OCI-LY1 (cell line): ENCODE measurements around the gene B3GALNT2.

ENCODE experiments used
- H2AFZ ChIP-seq: fragments of 200-600 bp; sonication (generic), shearing (Covaris generic); 2 replicates; pipeline ENCODE4 v1.6.0; 2014; ENCODE audit warnings: antibody characterized with exemption, mild to moderate bottlenecking, low read length
- H3F3A ChIP-seq: fragments of 200-600 bp; sonication (generic), shearing (Covaris generic); 2 replicates; pipeline ENCODE4 v1.6.0; 2014; ENCODE audit warnings: mild to moderate bottlenecking, antibody characterized with exemption, low read length, moderate library complexity; ENCODE audit not compliant: insufficient read depth
- H3K27ac ChIP-seq: fragments of 200-600 bp; sonication (generic); 2 replicates; pipeline ENCODE4 v1.5.1; 2014; ENCODE audit warnings: low read length, mixed run types, mild to moderate bottlenecking, low read depth; ENCODE audit not compliant: poor library complexity, severe bottlenecking
- H3K27me3 ChIP-seq: fragments of 200-600 bp; sonication (generic); 2 replicates; pipeline ENCODE4 v1.6.0; 2014; ENCODE audit warnings: antibody characterized with exemption, mild to moderate bottlenecking, low read length, moderate library complexity; ENCODE audit not compliant: insufficient read depth
- H3K36me3 ChIP-seq: fragments of 200-600 bp; sonication (generic); 2 replicates; pipeline ENCODE4 v1.6.1; 2014; ENCODE audit warnings: mild to moderate bottlenecking, antibody characterized with exemption, low read length, moderate library complexity, mixed read lengths; ENCODE audit not compliant: insufficient read depth
- H3K4me1 ChIP-seq: fragments of 200-600 bp; sonication (generic); 2 replicates; pipeline ENCODE4 v1.5.1; 2014; ENCODE audit warnings: mild to moderate bottlenecking, low read length, moderate library complexity; ENCODE audit not compliant: insufficient read depth, severe bottlenecking
- H3K4me2 ChIP-seq: fragments of 200-600 bp; sonication (generic), shearing (Covaris generic); 2 replicates; pipeline ENCODE4 v1.6.1; 2014; ENCODE audit warnings: low read length
- H3K4me3 ChIP-seq: fragments of 200-600 bp; sonication (generic); 2 replicates; pipeline ENCODE4 v1.5.1; 2014; ENCODE audit warnings: low read length, low read depth, mild to moderate bottlenecking, mixed read lengths; ENCODE audit not compliant: poor library complexity, severe bottlenecking
- H3K79me2 ChIP-seq: fragments of 200-600 bp; shearing (Covaris generic); 2 replicates; pipeline ENCODE4 v1.6.1; 2016; ENCODE audit warnings: mixed run types, low read length, mixed read lengths; ENCODE audit not compliant: insufficient read depth
- H3K9ac ChIP-seq: fragments of 200-600 bp; sonication (generic), shearing (Covaris generic); 2 replicates; pipeline ENCODE4 v1.6.1; 2014; ENCODE audit warnings: mild to moderate bottlenecking, low read length, mixed read lengths
- H3K9me2 ChIP-seq: fragments of 200-600 bp; sonication (generic), shearing (Covaris generic); 2 replicates; pipeline ENCODE4 v1.6.1; 2014; ENCODE audit warnings: low read depth, mild to moderate bottlenecking, low read length, mixed read lengths
- H3K9me3 ChIP-seq: fragments of 200-600 bp; shearing (Covaris generic); 2 replicates; pipeline ENCODE4 v1.6.1; 2014; ENCODE audit warnings: low read length, mixed read lengths
- H4K20me1 ChIP-seq: fragments of 200-600 bp; sonication (generic), shearing (Covaris generic); 2 replicates; pipeline ENCODE4 v1.6.0; 2016; ENCODE audit warnings: mild to moderate bottlenecking, low read length; ENCODE audit not compliant: insufficient read depth
- EZH2 ChIP-seq: fragments of 200-600 bp; sonication (generic), shearing (Covaris generic); IDR thresholded peaks from 2 replicates; pipeline ENCODE4 v1.8.0; 2017; ENCODE audit warnings: borderline replicate concordance, mixed run types, mild to moderate bottlenecking, antibody characterized with exemption, low read length, moderate library complexity, mixed read lengths
- TF ChIP-seq, protein P1 (sequence below): fragments of 200-600 bp; sonication (generic), shearing (Covaris generic); IDR thresholded peaks from 2 replicates; pipeline ENCODE4 v1.5.1; 2017; ENCODE audit warnings: mild to moderate bottlenecking, antibody characterized with exemption, low read length, moderate library complexity, mixed read lengths

The B3GALNT2 gene

DNA sequence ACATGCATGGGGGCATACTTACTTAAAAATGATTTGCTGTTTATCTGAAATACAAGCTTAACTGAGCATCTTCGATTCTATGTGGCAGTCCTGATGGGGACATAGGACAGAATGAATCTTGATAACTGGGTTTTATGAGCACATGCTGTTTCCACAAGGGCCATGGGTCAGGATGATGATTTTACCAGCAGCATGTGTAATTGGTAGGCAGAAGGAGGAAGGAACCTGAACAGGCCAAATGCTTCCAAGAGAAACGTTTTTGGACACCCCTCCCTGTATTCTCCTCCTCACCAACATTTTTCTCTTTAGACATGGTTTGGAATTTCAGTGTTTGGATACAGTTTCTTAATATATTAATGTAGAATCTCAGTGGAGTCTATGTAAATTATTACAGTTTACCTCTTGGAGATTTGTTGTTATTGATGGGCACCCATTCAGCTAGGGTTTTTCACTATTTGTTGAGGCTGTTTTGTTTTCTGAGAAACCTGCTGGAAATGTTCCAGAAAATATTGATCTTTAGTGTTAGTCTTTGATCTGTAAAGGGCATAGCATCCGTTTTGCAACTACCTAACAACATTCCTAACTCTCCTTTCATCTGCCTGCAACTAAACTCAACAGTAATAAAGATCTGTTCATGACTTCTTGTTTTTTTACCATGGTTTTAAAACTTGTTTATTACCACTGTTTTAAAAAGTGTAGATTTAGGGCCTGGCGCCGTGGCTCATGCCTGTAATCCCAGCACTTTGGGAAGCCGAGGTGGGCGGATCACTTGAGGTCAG is 95.0 kb downstream of the B3GALNT2 start:
- Histone ChIP-seq H3K79me2 (no peaks in the 10 kb centered on the region), H3K9ac (no peak overlapping the region), H3K4me2 (no peak overlapping the region), H3K9me3 (no peaks in the 10 kb centered on the region), H3F3A (0 out of 2 replicates have a peak, but pooled peaks cover 1% of the 10 kb centered on the region), H3K9me2 (no peaks in the 10 kb centered on the region), H3K27ac (no peak overlapping the region), H3K27me3 (no peaks in the 10 kb centered on the region), H3K36me3 (peaks cover under 1% of the 10 kb centered on the region; the same call in 1 of the 2 replicates), H3K4me1 (no peaks in the 10 kb centered on the region), H4K20me1 (no peaks in the 10 kb centered on the region), H2AFZ (no peak overlapping the region), H3K4me3 (no peak overlapping the region)
- no peak for TF ChIP-seq EZH2
- TF ChIP-seq, protein P1, sequence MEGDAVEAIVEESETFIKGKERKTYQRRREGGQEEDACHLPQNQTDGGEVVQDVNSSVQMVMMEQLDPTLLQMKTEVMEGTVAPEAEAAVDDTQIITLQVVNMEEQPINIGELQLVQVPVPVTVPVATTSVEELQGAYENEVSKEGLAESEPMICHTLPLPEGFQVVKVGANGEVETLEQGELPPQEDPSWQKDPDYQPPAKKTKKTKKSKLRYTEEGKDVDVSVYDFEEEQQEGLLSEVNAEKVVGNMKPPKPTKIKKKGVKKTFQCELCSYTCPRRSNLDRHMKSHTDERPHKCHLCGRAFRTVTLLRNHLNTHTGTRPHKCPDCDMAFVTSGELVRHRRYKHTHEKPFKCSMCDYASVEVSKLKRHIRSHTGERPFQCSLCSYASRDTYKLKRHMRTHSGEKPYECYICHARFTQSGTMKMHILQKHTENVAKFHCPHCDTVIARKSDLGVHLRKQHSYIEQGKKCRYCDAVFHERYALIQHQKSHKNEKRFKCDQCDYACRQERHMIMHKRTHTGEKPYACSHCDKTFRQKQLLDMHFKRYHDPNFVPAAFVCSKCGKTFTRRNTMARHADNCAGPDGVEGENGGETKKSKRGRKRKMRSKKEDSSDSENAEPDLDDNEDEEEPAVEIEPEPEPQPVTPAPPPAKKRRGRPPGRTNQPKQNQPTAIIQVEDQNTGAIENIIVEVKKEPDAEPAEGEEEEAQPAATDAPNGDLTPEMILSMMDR = no peak

DNA sequence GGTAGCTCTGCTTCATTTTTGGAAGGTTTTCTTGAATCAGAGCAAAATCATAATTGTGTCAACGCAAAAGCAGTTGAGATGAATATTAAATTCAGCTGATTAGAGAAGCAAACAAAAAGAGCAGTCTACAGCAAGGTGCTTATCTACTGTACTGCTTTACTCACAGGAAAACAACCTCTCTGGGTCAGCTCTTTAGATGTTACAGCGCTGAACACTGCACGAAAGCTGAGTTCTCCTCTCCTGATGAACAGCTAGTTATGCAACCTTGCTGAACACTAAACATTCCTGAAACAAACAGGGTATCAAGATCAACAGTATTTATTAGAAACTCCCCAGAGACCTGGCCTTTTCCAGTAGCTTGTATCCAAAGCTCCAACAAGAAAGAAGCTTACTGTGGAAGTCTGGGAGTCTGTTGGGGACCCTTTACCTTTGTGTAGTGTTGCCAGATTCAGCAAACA is 95.7 kb downstream of the B3GALNT2 start:
- Histone ChIP-seq H3K27ac (no peak overlapping the region), H3K4me2 (no peak overlapping the region), H3K27me3 (no peaks in the 10 kb centered on the region), H3F3A (no peaks in the 10 kb centered on the region), H3K9me2 (no peaks in the 10 kb centered on the region), H4K20me1 (no peaks in the 10 kb centered on the region), H3K4me1 (no peaks in the 10 kb centered on the region), H2AFZ (no peak overlapping the region), H3K9ac (no peak overlapping the region), H3K9me3 (no peaks in the 10 kb centered on the region), H3K79me2 (no peaks in the 10 kb centered on the region), H3K4me3 (no peak overlapping the region), H3K36me3 (no peaks in the 10 kb centered on the region)
- TF ChIP-seq, protein P1 = no peak
- no peak for TF ChIP-seq EZH2

DNA sequence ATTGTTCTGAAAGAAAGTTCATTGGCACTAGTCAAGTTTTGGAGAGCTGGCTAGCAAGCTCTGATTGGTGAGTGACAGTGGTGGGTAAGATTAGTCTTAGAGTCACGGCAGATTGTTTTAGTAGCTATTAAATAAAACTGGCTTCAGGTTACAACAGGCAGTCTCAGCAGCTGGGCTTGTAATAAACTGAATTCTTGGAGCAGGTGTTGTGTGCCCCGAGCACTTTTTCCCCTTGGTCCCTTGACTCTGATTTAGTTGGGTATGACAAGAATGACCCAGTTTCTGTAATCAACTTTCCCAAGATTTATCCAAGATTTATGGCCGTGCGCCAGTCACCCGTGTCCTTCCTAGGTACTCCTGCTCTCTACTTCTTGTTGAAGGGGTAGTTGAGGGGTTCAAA is 96.8 kb downstream of the B3GALNT2 start:
- Histone ChIP-seq H3K79me2 (no peaks in the 10 kb centered on the region), H2AFZ (no peak overlapping the region), H3K4me2 (no peak overlapping the region), H3K4me3 (no peak overlapping the region), H3K9me2 (no peaks in the 10 kb centered on the region), H3K9me3 (no peaks in the 10 kb centered on the region), H3K27me3 (no peaks in the 10 kb centered on the region), H3K36me3 (no peaks in the 10 kb centered on the region), H3F3A (no peaks in the 10 kb centered on the region), H4K20me1 (no peaks in the 10 kb centered on the region), H3K4me1 (no peaks in the 10 kb centered on the region), H3K9ac (no peak overlapping the region), H3K27ac (no peak overlapping the region)
- no peak for TF ChIP-seq EZH2
- TF ChIP-seq, protein P1 = no peak
